Peyer's patch (tissue), 4 donors: Measurements from ENCODE around the gene CDK18. TPM values are rescaled to one million over a fixed set of nuclear protein-coding genes. Genes with fewer than 3 reads are reported as not detected.
A peak's percentile ranks its signal among the peaks of the same experiment; 100 is the strongest.

Source experiments
- DNase-seq, 3 donors: peaks; one replicate each; pipeline ENCODE4 v3.0.0-alpha.2; 2017 to 2019
- H3K27ac ChIP-seq, 4 donors: fragments of 200-600 bp; sonication (generic); one replicate each; pipeline ENCODE4 v1.5.1; 2016 to 2019
- H3K27me3 ChIP-seq, 2 donors: fragments of 200-600 bp; sonication (generic); one replicate each; pipeline ENCODE4 v1.5.1; 2019
- H3K36me3 ChIP-seq, 3 donors: fragments of 200-600 bp; sonication (generic); one replicate each; pipeline ENCODE4 v1.5.1; 2016 to 2019
- H3K4me1 ChIP-seq, 4 donors: fragments of 200-600 bp; sonication (generic); one replicate each; pipeline ENCODE4 v1.5.1; 2016 to 2019
- H3K4me3 ChIP-seq, 4 donors: fragments of 200-600 bp; sonication (generic); 1 replicate in 3 of 4; 2 replicates in 1 of 4; pipeline ENCODE4 v1.5.1; 2016 to 2019; ENCODE audit warnings: mild to moderate bottlenecking in 1 of 4
- H3K9me3 ChIP-seq, 4 donors: fragments of 200-600 bp; sonication (generic); one replicate each; pipeline ENCODE4 v1.5.1; 2016 to 2019; ENCODE audit warnings: mild to moderate bottlenecking in 1 of 4
- POLR2A ChIP-seq, 2 donors: fragments of 450-650 bp; IDR thresholded peaks; one replicate each; pipeline ENCODE4 v1.5.1; 2017; ENCODE audit warnings: antibody characterized with exemption in 2 of 2, mild to moderate bottlenecking in 2 of 2, moderate library complexity in 2 of 2
- total RNA-seq, 4 donors: library from RNA; depleted of rRNA; stranded (reverse); fragments of >200 nt; gene quantifications; one replicate each; pipeline ENCODE4 v1.1.0, GENCODE V29; 2016
- TF ChIP-seq, protein P1 (sequence below), 6 experiments: fragments of 450-650 bp in 4 of 6; fragments of 200-600 bp in 2 of 6; sonication (generic) in 1 of 6; IDR thresholded peaks; one replicate each; pipeline ENCODE4 v1.5.1; 2017 to 2019; ENCODE audit warnings: antibody characterized with exemption in 6 of 6, mild to moderate bottlenecking in 3 of 6, moderate library complexity in 1 of 6

The CDK18 gene
- total RNA-seq, 4 donors from 2014 or later: 47.0 to 126 (median 80.7) TPM

DNA sequence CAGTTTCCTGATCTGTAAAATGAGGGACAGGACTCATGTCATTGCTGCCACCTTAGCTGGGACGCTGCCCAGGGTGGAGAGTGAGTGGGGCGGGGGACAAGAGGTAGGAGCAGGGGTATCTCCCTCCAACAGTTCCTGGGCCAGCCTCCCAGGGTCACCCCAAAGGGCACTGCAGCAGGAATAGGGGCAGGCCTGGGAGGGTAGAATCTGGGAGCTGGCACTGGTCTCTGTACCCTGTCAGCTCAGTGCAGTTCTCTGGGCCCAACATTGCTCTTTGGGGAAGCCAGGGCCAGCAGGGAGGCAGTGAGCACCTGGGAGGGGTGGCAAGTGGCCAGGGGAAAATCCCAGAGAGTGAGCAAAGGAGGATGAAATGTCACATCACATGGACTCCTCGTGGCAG, 71.5 kb downstream of the CDK18 start:
- TF ChIP-seq, protein P1, sequence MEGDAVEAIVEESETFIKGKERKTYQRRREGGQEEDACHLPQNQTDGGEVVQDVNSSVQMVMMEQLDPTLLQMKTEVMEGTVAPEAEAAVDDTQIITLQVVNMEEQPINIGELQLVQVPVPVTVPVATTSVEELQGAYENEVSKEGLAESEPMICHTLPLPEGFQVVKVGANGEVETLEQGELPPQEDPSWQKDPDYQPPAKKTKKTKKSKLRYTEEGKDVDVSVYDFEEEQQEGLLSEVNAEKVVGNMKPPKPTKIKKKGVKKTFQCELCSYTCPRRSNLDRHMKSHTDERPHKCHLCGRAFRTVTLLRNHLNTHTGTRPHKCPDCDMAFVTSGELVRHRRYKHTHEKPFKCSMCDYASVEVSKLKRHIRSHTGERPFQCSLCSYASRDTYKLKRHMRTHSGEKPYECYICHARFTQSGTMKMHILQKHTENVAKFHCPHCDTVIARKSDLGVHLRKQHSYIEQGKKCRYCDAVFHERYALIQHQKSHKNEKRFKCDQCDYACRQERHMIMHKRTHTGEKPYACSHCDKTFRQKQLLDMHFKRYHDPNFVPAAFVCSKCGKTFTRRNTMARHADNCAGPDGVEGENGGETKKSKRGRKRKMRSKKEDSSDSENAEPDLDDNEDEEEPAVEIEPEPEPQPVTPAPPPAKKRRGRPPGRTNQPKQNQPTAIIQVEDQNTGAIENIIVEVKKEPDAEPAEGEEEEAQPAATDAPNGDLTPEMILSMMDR (IDR thresholded peaks at IDR 0.05): no peak
- no peak for TF ChIP-seq POLR2A (IDR thresholded peaks at IDR 0.05)
- Histone ChIP-seq H3K27me3 (no peaks in the 10 kb centered on the region), H3K4me1 (no peaks in the 10 kb centered on the region), H3K4me3 (no peak overlapping the region), H3K36me3 (no peaks in the 10 kb centered on the region), H3K27ac (no peak overlapping the region), H3K9me3 (no peaks in the 10 kb centered on the region)
- peak in 2 of 3 donors; percentile 6 to 33 for DNase-seq

DNA sequence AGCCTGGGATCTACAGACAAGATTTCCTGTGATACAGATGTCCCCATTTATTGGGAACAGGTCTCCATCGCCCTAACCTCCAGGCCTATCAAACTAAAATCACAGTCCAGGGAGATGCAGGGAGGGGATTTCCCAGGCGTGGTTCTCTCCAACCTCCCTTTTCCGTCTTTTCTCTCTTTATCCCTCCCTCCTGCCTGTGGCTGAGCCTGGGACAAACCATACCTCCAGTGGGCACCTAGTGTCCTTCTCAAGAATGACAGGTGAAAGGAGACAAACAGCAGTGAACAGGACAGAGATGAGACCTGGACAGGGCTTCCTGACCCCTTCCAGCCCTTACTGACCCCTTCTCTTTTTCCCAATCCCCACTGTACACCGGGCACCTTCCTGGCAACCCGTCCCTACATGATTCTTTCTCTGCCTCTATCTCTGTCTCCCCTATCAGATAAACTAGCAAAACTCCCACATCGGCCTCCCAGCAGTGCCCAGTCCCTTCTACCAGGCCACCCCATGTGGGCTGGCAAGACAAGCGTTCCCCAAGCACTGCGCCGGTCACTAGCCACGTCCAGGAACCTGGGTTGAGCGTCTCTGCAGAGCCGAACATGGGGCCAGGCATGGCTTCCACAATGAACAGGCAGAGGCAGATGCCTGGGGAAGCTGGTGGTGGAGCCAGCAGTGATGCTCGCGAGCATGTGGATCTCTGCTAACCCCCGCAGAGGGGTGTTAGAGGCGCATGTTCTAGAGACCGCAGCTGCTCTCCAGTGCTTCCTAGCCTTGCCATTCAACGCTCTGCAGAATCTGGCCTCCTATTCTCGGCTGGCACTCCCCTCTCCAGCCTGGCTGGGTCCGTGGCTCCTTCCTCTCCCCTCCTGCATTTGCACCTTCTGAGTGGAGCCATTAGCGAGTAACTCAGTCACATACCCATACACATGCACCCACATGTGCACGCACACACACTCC, 72.6 kb downstream of the CDK18 start:
- no peak for TF ChIP-seq POLR2A (IDR thresholded peaks at IDR 0.05)
- TF ChIP-seq, protein P1 (IDR thresholded peaks at IDR 0.05): no peak
- Histone ChIP-seq H3K27me3 (no peaks in the 10 kb centered on the region), H3K4me3 (no peak overlapping the region), H3K36me3 (no peaks in the 10 kb centered on the region), H3K9me3 (no peaks in the 10 kb centered on the region), H3K4me1 (no peaks in the 10 kb centered on the region), H3K27ac (no peak overlapping the region)
- DNase-seq: peak in 1 of 3 donors; percentile 27

DNA sequence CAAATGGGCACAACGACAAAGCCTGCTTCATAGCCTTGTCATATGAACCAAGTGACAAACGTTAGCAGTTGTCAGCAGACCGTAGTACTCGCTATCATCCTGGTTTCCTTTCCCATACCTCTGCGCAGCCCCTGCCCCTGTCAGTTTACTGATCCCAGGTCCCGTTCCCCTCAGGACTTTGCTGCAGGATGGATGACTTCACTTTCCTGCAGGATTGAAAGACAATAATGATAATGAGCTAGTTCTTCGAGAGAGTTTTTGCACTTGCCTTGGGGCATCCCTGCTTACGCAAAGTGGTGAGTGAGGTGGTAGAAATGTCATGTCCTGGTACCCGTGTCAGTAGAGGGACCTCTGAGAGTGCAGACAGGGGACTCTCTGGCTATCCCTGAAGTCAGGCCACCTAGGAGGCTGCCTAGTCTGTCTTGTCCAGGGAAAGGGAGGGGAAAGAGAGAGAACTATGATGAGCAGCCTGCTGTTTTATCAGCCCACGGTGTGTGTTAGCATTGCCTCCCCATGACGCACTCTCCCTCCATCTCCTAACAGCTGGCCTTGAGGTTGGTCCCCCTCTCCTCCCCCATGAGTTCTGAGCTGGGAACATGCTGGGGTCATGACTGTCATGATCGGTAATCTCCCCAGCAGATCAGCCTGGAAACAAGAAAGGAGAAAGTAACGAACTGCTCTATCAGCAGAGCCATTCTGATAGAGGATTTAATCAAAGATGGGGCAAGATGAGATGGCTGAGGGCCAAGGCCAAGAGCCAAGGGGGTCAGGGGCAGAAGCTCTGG, 73.6 kb downstream of the CDK18 start:
- H3K36me3 ChIP-seq: no peaks in the 10 kb centered on the region
- no peak overlapping the region for H3K27ac ChIP-seq
- no peak for TF ChIP-seq POLR2A (IDR thresholded peaks at IDR 0.05)
- TF ChIP-seq, protein P1 (IDR thresholded peaks at IDR 0.05): no peak
- H3K9me3 ChIP-seq: no peaks in the 10 kb centered on the region
- H3K27me3 ChIP-seq: no peaks in the 10 kb centered on the region
- no peak overlapping the region for H3K4me3 ChIP-seq
- DNase-seq: peak in 1 of 3 donors; percentile 18
- H3K4me1 ChIP-seq: peaks cover 0 to 8% (median 0%) of the 10 kb centered on the region in 4 donors

DNA sequence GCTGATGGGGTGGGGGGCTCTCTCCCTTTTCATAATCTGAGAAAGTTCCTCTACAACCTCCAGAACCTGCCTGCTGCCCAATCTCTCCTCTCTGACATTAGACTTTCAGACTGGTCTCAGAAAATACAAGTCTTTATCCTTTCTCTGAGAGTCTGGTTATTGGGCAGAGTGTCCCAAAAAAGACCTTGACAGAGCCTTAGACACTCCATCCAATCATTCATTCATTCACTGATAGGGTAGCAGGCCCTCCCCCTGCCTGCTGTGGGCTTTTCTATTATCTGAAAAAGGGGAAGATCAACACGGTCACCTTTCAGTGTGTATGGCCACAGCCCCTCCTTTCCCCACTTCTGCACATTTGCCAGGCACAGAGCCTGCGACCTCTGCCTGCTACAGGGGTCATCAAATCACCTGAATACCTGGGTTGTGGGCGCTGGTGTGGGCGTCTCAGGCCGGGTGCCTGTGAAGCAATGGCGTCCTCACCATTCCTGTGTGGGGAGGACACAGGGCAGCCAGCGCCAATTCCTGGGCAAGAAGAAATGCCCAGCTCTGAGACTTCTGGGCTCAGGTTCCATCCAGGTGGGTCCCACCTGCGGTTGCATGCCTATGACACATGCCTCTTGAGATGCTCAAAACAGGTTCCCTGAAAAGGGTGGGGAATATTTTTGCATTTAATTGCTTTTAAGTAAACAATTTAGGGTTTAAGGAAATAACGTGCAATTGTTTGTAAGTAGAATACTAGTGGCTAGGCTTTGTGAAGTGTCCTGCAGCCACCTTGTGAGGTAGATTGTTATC, 74.5 kb downstream of the CDK18 start:
- Histone ChIP-seq H3K4me3 (no peak overlapping the region), H3K27ac (no peak overlapping the region), H3K27me3 (no peaks in the 10 kb centered on the region), H3K36me3 (no peaks in the 10 kb centered on the region), H3K4me1 (peaks cover 0 to 13% (median 0%) of the 10 kb centered on the region in 4 donors), H3K9me3 (no peaks in the 10 kb centered on the region)
- peak in 1 of 3 donors; percentile 41 for DNase-seq
- no peak for TF ChIP-seq POLR2A (IDR thresholded peaks at IDR 0.05)
- TF ChIP-seq, protein P1 (IDR thresholded peaks at IDR 0.05): no peak

DNA sequence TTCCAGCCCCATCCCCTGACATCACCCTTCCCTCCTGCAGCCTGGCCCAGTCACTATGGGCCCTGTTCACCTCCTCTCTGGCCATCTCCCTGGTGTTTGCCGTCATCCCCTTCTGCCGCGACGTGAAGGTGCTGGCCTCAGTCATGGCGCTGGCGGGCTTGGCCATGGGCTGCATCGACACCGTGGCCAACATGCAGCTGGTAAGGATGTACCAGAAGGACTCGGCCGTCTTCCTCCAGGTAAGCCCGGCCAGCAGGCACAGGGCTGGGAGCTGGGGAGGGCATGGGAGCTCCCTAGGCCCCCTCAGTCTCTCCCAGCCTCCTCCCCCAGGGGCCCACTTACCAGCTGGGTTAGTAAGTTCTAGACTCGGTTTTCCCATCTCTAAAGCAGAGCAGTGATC, 75.2 kb downstream of the CDK18 start:
- H3K9me3 ChIP-seq: no peaks in the 10 kb centered on the region
- H3K4me1 ChIP-seq: peaks cover 0 to 13% (median 0%) of the 10 kb centered on the region in 4 donors
- H3K36me3 ChIP-seq: no peaks in the 10 kb centered on the region
- no peak for TF ChIP-seq POLR2A (IDR thresholded peaks at IDR 0.05)
- TF ChIP-seq, protein P1 (IDR thresholded peaks at IDR 0.05): no peak
- peak in 1 of 3 donors; percentile 29 for DNase-seq
- H3K27me3 ChIP-seq: no peaks in the 10 kb centered on the region
- no peak overlapping the region for H3K27ac ChIP-seq
- H3K4me3 ChIP-seq: no peak overlapping the region
